HG03558 (cell line): ENCODE results near the gene SEZ6L.

ENCODE experiments used
- ATAC-seq: cut with Tn5 transposase; IDR thresholded peaks from one replicate; pipeline ENCODE4 v1.9.1; 2021; ENCODE audit warnings: moderate number of reproducible peaks; ENCODE audit not compliant: unreplicated experiment; ENCODE audit errors: extremely low read depth

SEZ6L gene

DNA sequence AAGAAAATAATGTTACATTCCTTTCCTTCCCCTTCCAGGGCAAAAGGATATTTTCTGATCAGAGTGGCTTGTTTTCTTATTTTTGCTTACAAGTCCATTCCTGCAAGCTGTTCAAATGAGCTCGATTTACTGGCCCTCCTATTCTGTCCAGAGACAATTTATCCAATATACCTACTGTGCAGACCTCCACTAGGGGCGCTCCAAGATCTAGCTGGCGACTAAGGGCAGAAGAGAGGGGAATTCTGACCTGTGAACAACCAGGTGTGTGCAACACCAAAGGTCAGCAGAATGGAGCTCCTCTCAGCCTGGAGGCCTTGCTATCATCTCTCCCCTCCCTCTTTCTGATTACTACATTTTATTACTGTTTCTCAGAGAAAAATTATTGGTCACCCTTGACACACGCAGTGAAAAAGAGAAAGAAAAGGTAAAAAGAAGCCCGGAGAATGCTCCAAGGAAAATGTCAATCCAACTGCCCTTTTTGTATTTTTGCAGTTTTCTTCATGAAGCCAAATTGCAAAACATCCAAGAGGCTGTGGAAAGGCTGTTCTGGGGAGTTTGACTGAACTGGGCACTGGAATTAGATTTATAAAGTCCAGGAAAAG lies 3.2 kb downstream of the SEZ6L start:
- no peak for ATAC-seq

DNA sequence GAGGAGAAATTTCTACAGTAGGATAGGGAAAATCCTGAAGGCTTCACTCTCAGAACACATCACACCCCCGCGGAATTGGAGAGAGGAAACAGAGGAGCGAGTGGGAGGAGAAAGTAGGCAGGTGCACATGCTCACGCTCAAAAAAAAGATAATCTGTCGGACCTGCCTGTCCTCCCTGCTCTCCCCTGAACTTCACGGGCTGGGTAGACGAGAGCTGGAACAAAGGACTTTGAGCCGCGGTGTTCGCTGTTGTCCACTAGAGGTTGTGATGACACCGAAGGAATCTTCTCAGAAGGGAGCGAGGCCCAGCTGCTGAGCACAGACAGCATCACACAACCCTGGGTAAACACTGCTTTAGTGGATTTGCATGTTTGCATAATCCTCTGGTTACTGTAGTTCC lies 5.0 kb downstream of the SEZ6L start:
- no peak for ATAC-seq

DNA sequence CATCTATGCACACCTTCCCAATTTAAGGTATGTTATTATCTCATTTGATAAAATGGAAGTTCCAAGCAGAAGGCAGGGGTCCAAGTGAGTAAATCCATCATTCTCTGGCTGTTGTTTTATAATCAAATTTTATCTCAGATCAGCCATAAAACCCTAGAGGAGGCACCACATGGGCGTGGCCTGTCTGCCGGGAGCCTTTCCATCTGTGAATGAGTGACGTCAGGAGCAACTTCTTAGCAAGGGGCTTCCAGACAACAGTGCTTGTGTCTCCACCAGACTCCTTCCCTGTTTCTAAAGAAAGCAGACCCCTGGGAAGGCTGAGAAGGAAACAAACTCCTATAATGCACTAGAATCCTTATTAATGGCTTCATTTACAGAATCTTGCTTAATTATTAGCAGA lies 13.5 kb downstream of the SEZ6L start:
- no peak for ATAC-seq

DNA sequence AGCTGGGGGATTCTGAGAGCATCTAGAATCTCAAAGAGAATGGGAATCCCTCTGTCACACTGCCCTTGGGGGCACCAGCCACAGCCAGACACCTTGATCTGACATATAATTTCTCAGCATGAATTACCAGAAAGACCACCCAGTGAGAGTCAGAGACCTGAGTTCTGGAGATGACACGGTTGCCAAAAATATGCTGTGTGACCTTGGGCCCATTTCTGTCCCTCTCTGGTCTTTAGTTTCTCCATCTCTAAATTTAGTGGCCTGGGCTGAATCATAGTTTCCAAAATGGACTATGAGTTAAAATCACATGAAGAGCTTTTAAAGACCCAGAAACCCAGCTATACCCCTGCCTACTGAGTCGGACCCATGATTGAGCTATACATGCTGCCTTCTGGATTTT lies 15.9 kb downstream of the SEZ6L start:
- no peak for ATAC-seq

DNA sequence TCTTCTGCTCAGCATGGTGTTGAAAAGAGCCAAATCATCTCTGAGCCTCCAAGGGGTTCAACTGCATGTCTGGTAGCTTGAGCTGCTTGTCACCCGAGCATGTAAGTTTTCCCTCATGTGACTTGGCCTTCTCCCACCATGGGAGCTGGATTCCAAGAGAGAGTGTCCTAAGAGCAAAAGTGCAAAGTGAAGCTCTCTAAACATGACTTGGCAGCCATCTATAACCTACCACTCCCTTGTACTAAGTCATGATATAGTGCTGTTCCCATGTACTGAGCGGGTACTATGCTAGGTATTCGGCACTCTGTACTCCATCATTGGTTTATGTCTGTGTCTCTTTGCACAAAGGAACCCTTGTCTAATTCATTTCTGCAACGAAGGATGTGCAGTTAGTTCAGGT lies 19.1 kb downstream of the SEZ6L start:
- ATAC-seq = no peak

DNA sequence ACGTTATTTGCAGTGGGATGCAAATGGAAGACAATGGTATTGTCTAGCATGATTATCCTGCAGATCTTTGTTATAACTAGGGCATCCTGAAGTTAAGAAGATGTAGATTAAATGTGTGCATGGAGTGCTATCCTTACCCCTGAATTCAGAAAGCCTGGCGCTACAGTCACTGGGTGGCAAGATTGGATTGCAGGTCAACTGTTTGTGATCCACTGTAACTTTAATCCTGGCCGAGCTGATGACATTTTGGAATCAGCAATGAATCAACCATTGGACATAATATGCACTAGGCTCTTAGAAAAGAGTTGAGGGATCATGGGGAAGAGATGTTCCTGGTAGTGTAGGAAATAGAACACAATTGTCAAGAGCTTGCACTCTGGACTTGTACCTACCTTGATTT lies 25.1 kb downstream of the SEZ6L start:
- no peak for ATAC-seq

DNA sequence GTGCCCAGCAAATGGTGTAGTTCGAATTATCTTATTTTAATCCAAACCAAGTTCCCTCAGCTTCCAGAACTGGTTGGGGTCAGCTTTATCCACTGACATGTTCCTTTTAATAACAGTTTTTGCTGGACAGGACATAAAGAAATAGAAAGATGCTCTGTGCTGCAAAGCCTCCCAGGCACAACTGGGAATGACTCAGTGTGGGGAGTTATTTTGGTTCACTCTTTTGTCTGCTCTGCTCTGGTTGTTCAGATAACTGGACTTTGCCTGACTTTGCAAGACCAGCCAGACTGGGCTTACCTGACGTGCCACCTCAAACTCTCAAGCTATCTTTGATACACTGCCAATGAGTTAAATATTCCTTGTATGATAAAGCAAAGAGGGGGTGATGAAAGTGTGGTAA lies 25.6 kb downstream of the SEZ6L start:
- ATAC-seq = no peak

DNA sequence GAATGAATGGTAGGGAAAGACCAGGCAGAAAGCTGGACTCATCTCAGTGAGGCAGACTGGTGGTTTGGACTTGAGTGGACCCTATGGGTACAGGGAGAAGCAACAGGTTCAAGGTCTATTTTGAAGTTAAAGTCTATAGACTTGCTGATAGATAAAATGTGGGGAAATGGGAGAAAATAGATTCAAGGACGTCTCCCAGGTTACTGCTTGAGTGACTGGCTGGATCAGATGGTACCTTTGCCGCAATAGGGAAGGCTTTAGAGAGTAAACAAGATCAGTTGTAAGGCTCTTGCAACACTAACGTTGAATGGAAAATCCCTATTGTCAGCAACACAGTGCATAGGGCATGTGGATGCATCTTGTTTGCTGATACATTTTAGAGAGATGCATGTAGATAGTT lies 27.4 kb downstream of the SEZ6L start:
- ATAC-seq = no peak

DNA sequence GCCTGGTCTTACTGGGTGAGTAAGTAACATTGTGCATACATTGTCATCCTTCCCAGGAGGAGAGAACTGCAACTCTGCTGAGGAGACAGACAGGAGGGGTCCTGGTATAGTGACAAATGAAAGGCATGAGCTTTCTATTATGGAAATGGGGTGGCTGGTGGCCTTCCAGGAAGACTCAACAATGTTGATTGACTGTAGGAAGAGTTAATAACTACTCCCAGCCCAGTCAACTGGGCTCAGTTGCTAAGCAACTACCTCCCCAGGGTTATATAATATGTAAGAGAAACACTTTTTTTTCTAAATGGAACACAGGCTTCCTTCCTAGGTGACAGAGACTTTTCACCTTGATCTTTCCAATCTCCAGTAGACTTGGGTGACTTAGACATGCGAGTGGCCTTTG lies 28.2 kb downstream of the SEZ6L start:
- no peak for ATAC-seq

DNA sequence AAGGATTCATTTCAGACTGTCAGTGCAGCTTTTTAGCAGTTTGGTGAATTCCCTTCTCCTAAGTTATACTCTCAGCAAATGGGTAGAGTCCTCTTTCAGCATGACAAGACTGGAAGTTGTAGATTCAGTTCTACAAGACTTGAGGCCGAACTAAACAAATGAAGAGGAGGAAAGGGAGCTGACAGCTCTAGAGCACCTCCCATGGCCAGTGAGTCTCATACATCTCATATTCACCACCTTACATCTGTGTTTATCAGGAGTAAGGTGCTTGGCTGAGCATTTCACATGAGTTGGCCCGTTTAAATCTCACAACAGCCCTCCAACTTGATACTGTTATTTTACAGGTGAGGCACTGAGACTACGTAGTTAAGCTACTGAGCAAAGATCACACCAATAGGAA lies 30.4 kb downstream of the SEZ6L start:
- no peak for ATAC-seq

DNA sequence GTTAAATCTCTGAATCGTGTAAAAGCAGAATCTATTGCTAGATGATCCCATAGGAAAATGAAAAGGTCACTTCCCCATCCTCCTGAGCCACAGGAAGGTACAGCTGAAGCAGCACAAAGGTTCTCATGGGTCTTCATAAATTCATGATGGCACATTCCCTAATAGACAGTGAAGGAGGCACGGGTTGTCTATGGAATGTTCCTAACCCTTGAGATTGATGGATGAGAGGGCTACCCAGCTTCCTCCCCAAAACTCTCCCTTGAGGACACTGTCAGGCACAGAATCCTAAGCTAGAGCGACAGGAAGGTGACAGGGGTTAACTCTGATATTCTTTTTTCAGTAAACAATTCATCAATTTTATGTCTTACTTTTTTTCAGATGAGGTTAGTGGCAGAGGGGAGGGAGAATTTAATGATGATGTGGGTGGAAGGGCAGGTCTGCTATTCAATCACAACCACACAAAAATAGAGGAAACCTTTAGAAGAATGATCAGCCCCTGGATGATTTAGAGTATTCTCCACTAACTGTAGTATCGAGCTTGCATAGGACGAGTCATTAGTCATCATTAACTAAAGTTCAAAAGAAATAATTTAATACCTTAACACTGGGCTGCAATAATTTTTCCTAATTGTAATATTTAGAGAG lies 33.1 kb downstream of the SEZ6L start:
- no peak for ATAC-seq

DNA sequence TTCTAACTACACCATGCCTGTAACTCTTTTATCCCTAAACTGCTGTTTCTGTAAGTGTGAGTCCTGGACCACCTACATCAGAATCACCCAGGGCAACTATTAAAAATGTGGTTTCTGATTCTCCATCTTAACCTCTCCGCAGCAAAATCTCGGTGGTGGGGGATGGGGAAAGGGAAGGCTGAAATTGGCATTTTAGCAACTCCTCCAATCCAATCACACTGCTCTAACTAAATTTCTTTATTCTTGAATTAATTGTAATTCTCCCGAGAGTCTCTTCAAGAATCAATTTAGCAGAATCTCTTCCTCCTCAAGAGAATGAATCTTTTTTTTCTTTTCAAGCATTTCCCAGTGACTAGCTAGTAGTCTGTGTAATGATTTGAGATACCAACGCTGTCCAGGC lies 36.2 kb downstream of the SEZ6L start:
- no peak for ATAC-seq

DNA sequence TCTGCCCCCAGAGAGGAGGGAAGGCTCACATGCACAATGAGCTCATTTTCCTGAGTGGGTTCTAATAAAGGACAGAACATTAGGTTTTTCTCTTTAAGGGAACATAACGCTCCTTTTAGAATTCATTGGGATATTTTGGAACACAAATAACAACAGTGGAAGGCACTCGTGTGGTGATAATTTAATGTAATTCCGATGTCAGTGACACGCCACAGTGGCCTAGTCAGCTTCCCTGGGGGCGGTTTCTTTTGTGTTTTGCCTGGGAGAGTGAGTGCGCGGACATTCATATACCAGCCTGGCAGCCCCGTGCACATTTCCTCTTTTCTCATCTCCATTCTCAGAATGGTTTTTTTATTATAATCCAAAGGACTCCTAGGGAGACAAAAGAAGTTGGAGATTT lies 41.1 kb downstream of the SEZ6L start:
- ATAC-seq = no peak

DNA sequence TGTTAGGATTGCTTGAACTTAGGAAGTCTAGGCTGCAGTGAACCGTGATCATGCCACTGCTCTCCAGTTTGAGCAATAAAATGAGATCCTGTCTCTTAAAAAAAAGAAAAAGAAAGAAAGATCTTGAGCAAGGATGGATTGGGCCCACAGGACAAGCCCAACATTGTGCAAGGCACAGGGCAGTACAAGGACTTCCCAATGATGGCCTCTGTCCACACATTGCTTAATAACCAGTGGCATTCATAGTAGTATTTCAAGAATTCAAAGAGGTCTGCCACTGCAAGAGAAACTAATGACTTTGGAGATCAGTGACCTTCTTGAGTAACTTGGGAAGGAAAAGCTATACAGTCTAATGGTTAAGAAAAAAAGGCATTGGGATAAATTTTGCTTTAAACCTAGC lies 44.6 kb downstream of the SEZ6L start:
- no peak for ATAC-seq

DNA sequence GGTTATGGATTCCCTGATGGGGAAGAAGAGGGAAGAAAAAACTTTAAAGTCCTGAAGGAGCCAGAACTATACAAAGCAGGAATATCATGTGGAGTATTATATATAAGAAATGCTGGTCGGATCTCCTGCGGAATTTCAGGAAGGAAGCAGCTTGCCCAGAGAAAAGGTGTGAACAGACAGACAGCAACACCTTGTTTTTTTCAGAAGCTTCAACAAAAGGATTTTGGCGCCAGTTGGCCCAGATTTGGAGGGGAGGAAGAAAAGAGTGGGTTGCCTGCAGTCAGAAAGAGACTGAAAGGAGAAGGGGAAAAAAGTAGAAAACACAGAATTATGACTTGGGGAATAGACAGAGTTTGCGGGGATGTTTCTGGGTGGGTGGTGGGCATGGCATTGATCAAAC lies 45.2 kb downstream of the SEZ6L start:
- ATAC-seq = no peak

DNA sequence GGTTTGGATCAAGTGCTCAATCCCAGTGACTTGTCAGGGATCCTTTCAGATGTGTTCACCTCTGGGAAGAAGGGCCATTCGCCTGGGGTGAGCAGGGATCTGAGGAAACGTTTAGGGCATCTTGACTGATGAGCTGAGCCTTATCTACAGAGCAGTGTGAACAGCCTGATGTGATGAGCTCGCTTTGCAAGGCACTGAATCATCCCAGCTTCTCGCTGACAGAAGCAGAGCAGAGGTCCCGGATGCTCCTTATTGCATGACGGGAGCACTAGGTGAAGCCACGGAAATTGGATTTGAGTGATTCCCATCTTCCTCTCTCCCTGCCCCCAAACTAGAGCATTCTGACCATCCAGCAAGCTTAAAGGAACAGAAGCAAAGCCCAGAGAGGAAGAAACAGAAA lies 46.5 kb downstream of the SEZ6L start:
- ATAC-seq = no peak

DNA sequence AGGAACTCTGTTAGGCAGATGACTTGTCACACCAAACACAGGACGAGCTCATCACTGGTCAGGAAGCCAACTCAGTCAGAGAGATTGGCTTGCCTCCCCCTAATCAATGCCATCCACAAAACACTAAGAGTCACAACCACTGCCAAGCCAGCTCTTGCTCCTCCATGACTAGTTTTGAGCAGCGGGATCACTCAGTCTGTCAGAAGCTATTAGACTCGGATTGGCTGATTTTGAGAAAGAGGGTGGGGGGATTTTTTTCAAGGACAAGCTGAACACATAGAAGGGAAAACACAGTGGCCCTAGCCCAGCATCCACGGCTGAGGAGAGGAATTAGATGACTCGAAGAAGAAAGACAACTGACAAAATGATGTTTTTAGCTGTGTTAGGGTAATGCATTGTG lies 55.9 kb downstream of the SEZ6L start:
- no peak for ATAC-seq

DNA sequence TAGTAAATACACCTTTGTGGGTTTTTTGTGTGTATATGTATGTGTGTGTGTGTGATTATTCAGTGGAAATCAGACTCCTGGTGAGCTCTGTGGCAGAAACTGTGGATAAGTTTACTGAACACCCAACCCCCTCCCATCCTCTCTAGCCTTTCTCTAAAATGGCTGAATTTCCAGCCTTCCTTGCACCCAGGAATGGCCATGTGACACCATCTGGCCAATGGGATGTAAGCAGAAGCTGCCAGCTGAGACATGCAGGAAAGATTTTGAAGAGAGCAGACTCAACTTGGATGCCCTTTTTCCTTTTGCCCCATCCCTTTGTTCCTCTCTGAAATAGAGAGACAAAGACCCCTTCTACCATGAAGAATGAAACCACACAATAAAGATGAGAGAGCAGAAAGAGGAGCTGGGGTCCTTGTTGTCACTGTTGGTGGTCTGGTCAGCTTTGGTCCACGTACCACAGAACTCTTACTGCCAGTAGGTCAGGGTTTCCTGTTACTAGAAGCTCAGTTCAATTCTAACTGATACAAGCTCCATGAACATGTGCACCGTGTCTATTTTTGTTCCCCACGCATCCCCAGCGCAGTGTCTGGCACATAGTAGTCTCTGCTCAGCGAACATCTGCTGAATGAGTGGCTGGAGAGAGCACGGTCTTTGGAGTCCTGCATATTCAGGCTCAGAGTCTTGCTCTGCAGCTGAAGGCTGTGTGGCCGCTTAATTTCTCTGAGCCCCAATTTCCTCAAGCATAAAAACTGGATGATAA lies 57.5 kb downstream of the SEZ6L start:
- no peak for ATAC-seq

DNA sequence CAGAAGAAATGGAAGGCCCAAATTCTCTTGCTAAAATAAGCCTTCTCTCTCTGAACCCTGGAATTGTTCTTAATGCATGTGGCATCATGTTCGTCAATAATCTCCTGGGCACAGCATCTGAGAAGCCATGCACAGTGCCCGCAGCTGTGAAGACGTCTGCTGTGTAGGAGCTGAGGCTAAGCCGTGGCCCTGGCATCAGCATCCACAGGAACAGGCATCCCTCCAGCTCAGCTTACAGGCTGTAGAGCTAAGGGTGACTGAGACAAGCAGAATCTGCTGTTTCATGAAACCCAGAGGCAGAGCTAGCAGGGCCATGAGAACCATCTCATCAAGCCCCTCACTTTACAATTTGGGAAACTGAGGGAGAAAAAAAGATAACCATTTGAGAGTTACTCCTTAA lies 60.6 kb downstream of the SEZ6L start:
- ATAC-seq = no peak

DNA sequence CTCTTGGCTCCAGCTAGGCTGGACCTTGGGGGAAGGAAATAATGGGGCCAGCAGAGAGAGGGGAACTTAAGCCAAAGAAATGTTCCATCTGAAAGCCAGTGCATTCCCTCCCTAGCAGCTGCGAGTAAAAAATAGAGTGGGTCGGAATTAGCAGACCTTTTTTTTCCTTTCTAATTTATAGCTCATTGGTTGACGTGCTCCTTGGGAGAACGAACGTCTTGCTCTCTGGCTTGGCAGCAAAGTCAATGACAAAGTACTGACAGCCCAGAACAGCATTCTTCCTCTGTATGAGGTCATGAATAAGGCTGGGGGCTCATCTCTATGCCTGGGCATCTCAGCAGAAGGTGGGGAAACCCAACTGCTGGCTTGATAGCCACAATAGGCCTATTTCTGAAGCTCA lies 65.0 kb downstream of the SEZ6L start:
- ATAC-seq = no peak

DNA sequence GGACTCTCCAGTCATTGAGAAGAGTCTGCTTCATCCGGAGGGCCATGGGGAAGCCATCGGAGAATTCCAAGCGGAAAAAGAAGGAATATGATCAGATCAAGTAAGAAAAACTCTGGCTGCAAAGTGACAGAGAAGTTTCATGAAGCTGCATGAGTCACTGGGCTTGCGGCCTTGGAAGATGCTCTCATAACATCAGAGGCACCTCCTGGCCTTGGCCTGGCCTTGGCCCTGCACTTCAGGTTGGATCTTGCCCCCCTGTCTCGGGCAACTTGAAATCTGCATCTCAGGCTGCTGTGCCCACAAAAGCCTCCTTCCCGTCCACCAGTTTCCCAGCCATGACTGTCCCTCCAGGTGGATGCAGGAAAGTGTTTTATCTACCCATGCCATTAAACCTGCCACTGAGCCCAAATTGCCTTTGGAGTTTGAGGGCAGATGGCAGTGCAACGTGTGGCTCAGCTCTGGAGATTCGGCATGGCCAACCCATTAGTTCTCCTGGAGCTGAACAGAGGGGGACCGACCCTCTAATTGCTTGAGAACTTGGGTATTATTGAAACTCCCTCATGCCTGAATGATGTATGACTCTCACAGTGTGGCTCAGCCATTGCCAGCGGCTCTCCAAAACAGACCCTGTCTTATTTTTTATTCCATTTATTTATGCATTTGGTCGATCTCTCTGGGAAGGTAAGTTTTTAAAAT lies 66.7 kb downstream of the SEZ6L start:
- no peak for ATAC-seq
